Heart left ventricle (tissue), 16 donors: ENCODE results near the gene OR1J4. TPM values are rescaled to one million over a fixed set of nuclear protein-coding genes. Genes with fewer than 3 reads are reported as not detected.

Experiments
- ATAC-seq, 4 donors: fragments of 200-7000 bp; cut with Tn5 transposase; one replicate each; pipeline ENCODE4 v1.9.1; 2020 to 2022; ENCODE audit warnings: moderate library complexity in 4 of 4, mild to moderate bottlenecking in 3 of 4, moderate number of reproducible peaks in 1 of 4
- DNase-seq, 5 donors: peaks; one replicate each; pipeline ENCODE4 v3.0.0-alpha.2; 2020
- H3K27ac ChIP-seq, 12 donors: fragments of 200-600 bp; sonication (generic) in 4 of 12; one replicate each; pipeline versions ENCODE4 v1.5.0 to v1.8.0; 2016 to 2022; ENCODE audit warnings: mild to moderate bottlenecking in 2 of 12
- H3K27me3 ChIP-seq, 9 donors: fragments of 200-600 bp; sonication (generic) in 2 of 9; one replicate each; pipeline versions ENCODE4 v1.5.1 to v1.8.0; 2016 to 2022; ENCODE audit warnings: mild to moderate bottlenecking in 3 of 9
- H3K36me3 ChIP-seq, 9 donors: fragments of 200-600 bp; sonication (generic) in 2 of 9; one replicate each; pipeline versions ENCODE4 v1.5.0 to v1.8.0; 2018 to 2022; ENCODE audit warnings: mild to moderate bottlenecking in 2 of 9
- H3K4me1 ChIP-seq, 12 donors: fragments of 200-600 bp; sonication (generic) in 4 of 12; one replicate each; pipeline versions ENCODE4 v1.5.0 to v1.8.0; 2016 to 2022; ENCODE audit warnings: mild to moderate bottlenecking in 3 of 12
- H3K4me3 ChIP-seq, 12 donors: fragments of 200-600 bp; sonication (generic) in 4 of 12; one replicate each; pipeline versions ENCODE4 v1.5.0 to v1.8.0; 2017 to 2022; ENCODE audit warnings: mild to moderate bottlenecking in 9 of 12, moderate library complexity in 4 of 12
- H3K9me3 ChIP-seq, 12 donors: fragments of 200-600 bp; sonication (generic) in 4 of 12; one replicate each; pipeline versions ENCODE4 v1.5.0 to v1.8.0; 2016 to 2022; ENCODE audit warnings: mild to moderate bottlenecking in 1 of 12
- CTCF ChIP-seq, 12 donors: fragments of 200-600 bp; sonication (generic) in 4 of 12; IDR thresholded peaks; one replicate each; pipeline versions ENCODE4 v1.5.0 to v1.8.0; 2018 to 2022; ENCODE audit warnings: antibody characterized with exemption in 12 of 12, mild to moderate bottlenecking in 5 of 12
- POLR2A ChIP-seq, 2 donors: fragments of 450-650 bp; IDR thresholded peaks; one replicate each; pipeline ENCODE4 v1.6.1; 2017; ENCODE audit warnings: antibody characterized with exemption in 2 of 2, mild to moderate bottlenecking in 2 of 2, moderate library complexity in 2 of 2
- WGBS, 4 donors: extraction: QIAGEN DNeasy Blood & Tissue Kit in 2 of 4; methylation state at CpG; one replicate each; pipeline versions ENCODE4 v1.1.5 to v1.1.7; 2013 to 2018; 5-methylcytosine and 5-hydroxymethylcytosine counted together
- intact Hi-C, 10 donors: fragments of 100-400 bp; cut with DNase I; formaldehyde crosslinking; loops; one replicate each; pipeline versions ENCODE4 v1.11.1 to v1.14.2; 2022
- long read RNA-seq, 3 donors: library from polyadenylated mRNA; unstranded; transcript quantifications; one replicate each; pipeline ENCODE4 v2.0.0, GENCODE V29; 2020 to 2021
- polyA plus RNA-seq, 2 donors: library from polyadenylated mRNA; stranded (reverse); fragments of 200-250 nt; gene quantifications; one replicate each; pipeline ENCODE4 v1.2.3, GENCODE V29; 2013
- total RNA-seq, 9 donors: library from RNA; depleted of rRNA in 2 of 9; stranded (reverse); fragments of >200 nt in 2 of 9; fragmentation: NEBNext Ultra II Directional in 3 of 9; extraction: Animal tissue kit (Norgen Biotek cat#: 25700) in 3 of 9; gene quantifications; one replicate each; pipeline versions ENCODE4 v1.1.0 to v1.2.4, GENCODE V29; 2016 to 2023
- donor health status: ischemic (EF 13 %, LVEDD 7.1; RV severe dilation, severe dysfunction).
- donor health status: healthy with polysubstance abuse.
- donor health status: DM: no; HTN: yes; CAD: no.
- donor health status: DM: no; HTN: no; CAD: no.
- donor health status: ischemic (EF 25% LVEDD 6.9; RV normal size, moderate dysfunction).
- donor health status: ischemic (EF 25% LVEDD 5.7; RV mildly dilated, moderate dysfunction).
- donor health status: healthy.
- donor health status: DM: yes; HTN: yes; CAD: no.
- donor health status: ischemic (EF 35%, LVEDD 5.7; RV mildly dilated, moderate dysfunction).
- donor health status: nonischemic (EF 11% LVEDD 7.7; RV severe dilation, severe dysfunction).
- donor health status: DM: yes; HTN: yes; CAD: no.
- donor health status: PGD.
- donor health status: ischemic (EF 29% LVEDD 5.4; RV normal size, mild dysfunction).
- donor health status: nonischemic (EF 23%, LVEDD 6.1; RV moderate dilation, normal function).

Gene OR1J4
- total RNA-seq (not detected), polyA plus RNA-seq (not detected)
- long read RNA-seq, donor 1 = 0 reads
- long read RNA-seq, donor 2 = 0 reads
- long read RNA-seq, donor 3 = 0 reads

- Histone ChIP-seq H3K36me3 (no peaks in the 10 kb centered on the region), H3K4me3 (no peak within 1 kb of the TSS), H3K4me1 (no peaks in the 10 kb centered on the region), H3K27ac (no peak within 1 kb of the TSS), H3K27me3 (peaks cover 0 to 28% (median 0%) of the 10 kb centered on the region in 9 donors), H3K9me3 (no peaks in the 10 kb centered on the region)
- intact Hi-C loops = no loop called here
- TF ChIP-seq CTCF (IDR thresholded peaks at IDR 0.05) (no peak), POLR2A (IDR thresholded peaks at IDR 0.05) (no peak)
- DNase-seq (no peak), ATAC-seq (no peak)
- 74 to 79% (median 77%) methylated on average over 4 of the region's 4 CpGs for WGBS, 4 donors
Observed at GRCh38 chr9:122518841-122519240, at the start of gene OR1J4. Gene OR1J4 (plus strand): TSS chr9:122519141. CDS start chr9:122519141, 0 bp downstream.

GRCh38 chr9:122474561-122474960 lies 44.4 kb upstream of the OR1J4 start:
- WGBS, 4 donors = 29 to 33% (median 33%) methylated on average over 3 of the region's 3 CpGs
- Histone ChIP-seq H3K4me3 (no peak overlapping the region), H3K27me3 (peaks cover 0 to 36% (median 0%) of the 10 kb centered on the region in 9 donors), H3K36me3 (no peaks in the 10 kb centered on the region), H3K4me1 (no peaks in the 10 kb centered on the region), H3K27ac (no peak overlapping the region), H3K9me3 (no peaks in the 10 kb centered on the region)
- DNase-seq (no peak), ATAC-seq (no peak)
- no peak for TF ChIP-seq CTCF (IDR thresholded peaks at IDR 0.05)
- intact Hi-C loops = no loop called here

- H3K9me3 ChIP-seq = no peaks in the 10 kb centered on the region
- peaks cover 0 to 36% (median 0%) of the 10 kb centered on the region in 9 donors for H3K27me3 ChIP-seq
- H3K36me3 ChIP-seq = no peaks in the 10 kb centered on the region
- no peak overlapping the region for H3K4me3 ChIP-seq
- H3K4me1 ChIP-seq = no peaks in the 10 kb centered on the region
- TF ChIP-seq CTCF (IDR thresholded peaks at IDR 0.05) (no peak), POLR2A (IDR thresholded peaks at IDR 0.05) (no peak)
- ATAC-seq (no peak), DNase-seq (no peak)
- 41 to 49% (median 43%) methylated on average over 2 of the region's 2 CpGs for WGBS, 4 donors
- intact Hi-C loops = no loop called here
- H3K27ac ChIP-seq = no peak overlapping the region
Observed at GRCh38 chr9:122475717-122476116, 43.2 kb upstream of the OR1J4 start.

- 80 to 93% (median 89%) methylated on average over 3 of the region's 3 CpGs for WGBS, 4 donors
- no peak overlapping the region for H3K4me3 ChIP-seq
- intact Hi-C loops = no loop called here
- no peak for DNase-seq
- TF ChIP-seq POLR2A (IDR thresholded peaks at IDR 0.05) = no peak
- TF ChIP-seq CTCF (IDR thresholded peaks at IDR 0.05) = no peak
- no peak for ATAC-seq
- no peaks in the 10 kb centered on the region for H3K9me3 ChIP-seq
- H3K4me1 ChIP-seq = no peaks in the 10 kb centered on the region
- no peak overlapping the region for H3K27ac ChIP-seq
- H3K36me3 ChIP-seq = no peaks in the 10 kb centered on the region
- H3K27me3 ChIP-seq = peaks cover 0 to 30% (median 0%) of the 10 kb centered on the region in 9 donors
Observed at GRCh38 chr9:122477346-122477745, 41.6 kb upstream of the OR1J4 start.
